Endometrial microvascular endothelial cells (primary cell): ENCODE data around the gene HAUS7. TPM values are rescaled to one million over a fixed set of nuclear protein-coding genes. Genes with fewer than 3 reads are reported as not detected.
"Not testable (repeated sequence)": the region's sequence is repeated elsewhere in the genome, so short reads cannot be mapped to it uniquely, and the experiment has no call there.

ENCODE experiments used
- in situ Hi-C: cut with HindIII; loops from 2 replicates; pipeline ENCODE4 v1.10.0; 2017; ENCODE audit warnings: low sequenced_read_pairs, low pct_unique_long_range_greater_than_20kb; ENCODE audit errors: inconsistent ontology term
- total RNA-seq: library from RNA; depleted of rRNA; stranded (reverse); fragments of >200 nt; gene quantifications from one replicate; pipeline ENCODE4 v1.2.3, GENCODE V29; 2015; ENCODE audit errors: inconsistent ontology term

HAUS7 gene
- total RNA-seq, 1 donor from 2014 or later, result 39.3 TPM

GRCh38 chrX:153417637-153418036 lies 52.7 kb downstream of the HAUS7 start:
- in situ Hi-C loops, result no loop called here

GRCh38 chrX:153416781-153417450 lies 53.5 kb downstream of the HAUS7 start:
- in situ Hi-C loops, result no loop called here

GRCh38 chrX:153414856-153415510 lies 55.4 kb downstream of the HAUS7 start:
- in situ Hi-C loops, result no loop called here

- in situ Hi-C loops, result no loop called here
These were observed 56.6 kb downstream of the HAUS7 start for GRCh38 chrX:153413731-153414130.

- in situ Hi-C loops, result no loop called here
These were observed 57.3 kb downstream of the HAUS7 start for GRCh38 chrX:153412746-153413720.

DNA sequence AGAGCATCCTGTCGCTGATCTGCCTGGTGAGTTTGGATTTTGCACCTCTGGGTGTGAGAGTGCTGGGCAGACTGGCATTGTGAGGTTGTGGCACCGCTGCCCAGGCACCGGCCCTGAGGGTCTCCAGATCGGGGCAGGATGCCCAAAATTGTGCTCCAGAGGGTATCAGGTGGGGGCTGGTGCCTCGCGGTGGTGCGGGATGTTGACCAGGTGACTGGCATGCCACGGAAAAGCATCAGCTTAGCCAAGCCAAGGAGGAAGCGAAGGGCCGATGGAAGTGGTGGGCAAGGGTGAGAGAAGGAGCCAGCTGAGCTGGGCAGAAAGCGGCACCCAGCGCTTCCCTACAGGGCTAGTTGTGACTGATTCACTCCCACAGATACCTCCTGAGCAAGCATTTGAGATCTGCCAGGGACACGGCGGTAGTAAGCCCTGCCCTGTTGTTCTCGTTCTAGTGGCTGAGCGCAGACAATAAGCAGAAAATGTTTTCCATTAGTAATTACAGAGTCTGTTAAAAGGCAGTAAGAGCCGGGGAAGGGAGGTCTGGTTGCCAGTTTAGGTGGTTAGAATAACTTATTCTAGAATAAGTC lies 58.3 kb downstream of the HAUS7 start:
- in situ Hi-C loops, result no loop called here

GRCh38 chrX:153411255-153411987 lies 59.0 kb downstream of the HAUS7 start, which contains the start of gene ZFP92:
TSS of gene ZFP92 (plus strand) at chrX:153411472. CDS start at chrX:153418323, 6,851 bp downstream.
- in situ Hi-C loops, result no loop called here

GRCh38 chrX:153410888-153411254 lies 59.5 kb downstream of the HAUS7 start:
- in situ Hi-C loops, result no loop called here

DNA sequence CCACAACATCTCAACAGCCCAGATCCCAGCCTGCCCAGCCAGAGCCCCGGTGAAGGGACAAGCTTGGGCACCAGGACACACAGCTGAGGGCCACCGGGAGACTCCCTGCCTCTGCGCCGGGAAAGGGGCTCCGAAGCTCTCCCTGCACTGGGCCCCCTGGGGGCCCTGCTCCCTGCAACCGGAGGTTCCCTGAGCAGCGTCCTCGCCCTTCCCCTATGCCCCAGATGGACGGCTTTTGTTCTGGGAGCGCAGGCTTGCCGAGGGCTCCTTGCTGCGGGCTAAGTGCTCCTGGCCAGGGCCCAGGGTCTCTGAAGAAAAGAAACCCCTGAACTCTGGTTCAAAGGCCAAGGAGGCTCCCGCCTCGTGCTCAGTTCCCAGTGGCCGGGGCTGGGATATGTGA lies 60.0 kb downstream of the HAUS7 start:
- in situ Hi-C loops, result no loop called here

DNA sequence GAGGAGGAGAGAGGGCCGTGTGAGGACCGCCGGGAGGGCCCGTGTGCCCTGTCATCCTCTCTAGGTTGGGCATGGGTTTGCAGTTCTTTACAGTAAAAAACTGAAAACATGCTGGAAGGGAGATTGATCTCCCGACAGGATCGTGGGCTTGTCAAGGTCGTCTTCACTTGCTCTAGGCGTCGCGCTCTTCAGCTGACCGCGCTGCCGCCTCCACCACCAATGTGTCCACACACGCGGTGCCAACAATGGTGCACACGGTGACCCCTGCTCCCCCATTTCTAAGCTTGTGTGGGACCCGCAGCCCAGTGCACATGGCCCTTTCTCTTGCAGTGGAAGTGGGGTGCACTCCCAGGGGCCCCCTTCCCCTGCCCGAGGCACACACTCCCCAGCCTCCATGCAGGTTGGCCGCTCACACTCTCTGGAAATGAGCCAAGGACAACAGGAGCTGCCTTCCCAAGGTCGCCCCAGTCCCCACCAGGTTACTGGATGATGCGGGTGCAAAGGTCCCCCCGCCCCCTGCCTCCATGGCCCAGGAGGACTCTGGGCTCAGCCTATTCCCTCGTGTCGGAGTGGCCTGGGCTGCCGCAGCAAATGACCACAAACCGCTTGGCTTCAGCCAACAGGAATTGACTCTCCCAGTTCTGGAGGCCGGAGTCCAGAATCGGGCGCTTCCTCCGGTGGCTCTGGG lies 60.8 kb downstream of the HAUS7 start:
- in situ Hi-C loops, result no loop called here

DNA sequence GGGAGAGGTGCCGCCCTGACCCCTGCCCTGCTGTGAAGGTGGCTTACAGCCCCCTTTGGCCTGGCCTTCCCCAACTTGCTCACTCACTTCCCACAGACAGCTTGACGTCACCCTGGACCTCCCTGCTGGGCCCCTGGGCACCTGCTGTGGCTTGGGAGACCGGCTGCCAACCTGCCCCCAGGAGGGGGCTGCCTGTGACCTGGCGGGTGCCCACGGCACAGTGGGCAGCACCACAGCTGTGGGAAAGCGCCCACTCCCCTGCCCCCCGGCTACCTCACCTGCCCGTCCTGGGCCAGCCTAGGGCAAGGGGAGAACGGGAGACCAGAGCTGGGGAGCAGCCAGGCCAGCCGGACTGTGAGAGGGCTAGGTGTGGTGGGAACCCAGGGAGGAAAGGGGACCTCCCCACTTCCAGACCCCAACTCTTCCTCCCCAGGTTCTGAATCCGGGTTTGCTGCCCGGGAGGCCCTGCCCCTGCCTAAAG lies 61.5 kb downstream of the HAUS7 start:
- in situ Hi-C loops, result no loop called here

- in situ Hi-C loops, result no loop called here
These were observed 62.1 kb downstream of the HAUS7 start for GRCh38 chrX:153408221-153408721.

- in situ Hi-C loops, result no loop called here
These were observed 62.6 kb downstream of the HAUS7 start for GRCh38 chrX:153407736-153408135.

DNA sequence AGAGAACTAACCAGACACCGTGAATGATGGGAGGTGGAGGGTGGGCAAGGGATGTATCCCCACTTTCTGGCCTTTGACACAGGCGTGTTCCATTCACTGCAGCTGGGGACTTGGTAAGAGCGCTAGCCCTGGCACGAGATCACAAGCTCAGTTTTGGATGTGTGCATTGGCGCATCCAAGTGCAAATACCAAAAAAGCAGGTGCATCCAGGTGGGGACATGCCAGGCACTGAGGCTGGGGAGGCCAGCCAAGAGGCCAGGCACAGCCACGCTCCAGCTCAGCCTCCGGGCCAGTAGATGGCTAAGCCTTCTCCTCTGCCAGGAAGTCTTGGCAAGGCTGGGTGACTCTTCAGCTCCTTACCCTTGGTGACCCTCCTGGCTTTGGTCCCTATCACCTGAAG lies 63.5 kb downstream of the HAUS7 start:
- in situ Hi-C loops, result no loop called here

GRCh38 chrX:153406011-153406410 lies 64.4 kb downstream of the HAUS7 start:
- in situ Hi-C loops, result no loop called here

DNA sequence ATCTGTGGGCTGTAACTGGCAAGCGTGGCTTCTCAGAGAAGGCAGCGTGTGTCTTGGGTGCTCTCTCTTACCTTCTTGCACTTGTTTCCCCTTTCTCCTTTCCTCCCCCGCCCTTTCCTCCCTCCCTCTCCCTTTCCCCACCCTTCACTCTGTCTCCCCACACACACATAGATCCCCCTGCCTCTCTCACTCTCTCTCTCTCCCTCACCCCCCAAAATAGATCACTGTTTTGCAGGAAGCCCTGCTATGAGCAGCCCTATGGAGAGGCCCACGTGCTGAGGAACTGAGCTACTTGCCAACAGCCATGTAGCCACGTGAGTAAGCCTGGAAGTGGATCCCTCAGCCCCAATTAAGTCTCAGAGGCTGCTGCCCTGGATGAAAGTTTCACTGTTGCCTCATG lies 65.0 kb downstream of the HAUS7 start:
- in situ Hi-C loops, result no loop called here

- in situ Hi-C loops, result not testable (repeated sequence)
These were observed 66.0 kb downstream of the HAUS7 start for GRCh38 chrX:153404333-153404732.
